HepG2 (cell line): ENCODE results near the gene OST4. TPM values are rescaled to one million over a fixed set of nuclear protein-coding genes. Genes with fewer than 3 reads are reported as not detected.

Source experiments
- AHDC1 ChIP-seq: sonication (generic); formaldehyde crosslinking; IDR thresholded peaks from 2 replicates; pipeline ENCODE4 v1.5.1; 2020; ENCODE audit warnings: mild to moderate bottlenecking, missing genetic modification reagents, borderline replicate concordance
- CEBPB ChIP-seq: IDR thresholded peaks from 2 replicates; pipeline ENCODE4 v1.6.1; 2011; ENCODE audit warnings: low read depth, low read length, improper control_type of control experiment, borderline replicate concordance
- MTF2 ChIP-seq: sonication (generic); formaldehyde crosslinking; IDR thresholded peaks from 2 replicates; pipeline ENCODE4 v1.5.0; 2020; ENCODE audit warnings: missing genetic modification reagents, borderline replicate concordance
- SRSF9 ChIP-seq: fragments of 200-400 bp; formaldehyde crosslinking; IDR thresholded peaks from 2 replicates; pipeline ENCODE4 v1.6.1; 2018; ENCODE audit warnings: borderline replicate concordance, mild to moderate bottlenecking, low read depth, low read length; ENCODE audit not compliant: insufficient read depth, poor library complexity, severe bottlenecking
- STAT6 ChIP-seq: sonication (generic); formaldehyde crosslinking; IDR thresholded peaks from 2 replicates; pipeline ENCODE4 v1.4.0; 2020; ENCODE audit warnings: missing genetic modification reagents, mild to moderate bottlenecking, borderline replicate concordance
- ZBTB3 ChIP-seq: sonication (generic); formaldehyde crosslinking; IDR thresholded peaks from 2 replicates; pipeline ENCODE4 v1.4.0; 2020; ENCODE audit warnings: low read depth, mild to moderate bottlenecking, moderate library complexity, missing genetic modification reagents, borderline replicate concordance
- ZC3H13 ChIP-seq: sonication (generic); formaldehyde crosslinking; IDR thresholded peaks from 2 replicates; pipeline ENCODE4 v1.8.1; 2023; ENCODE audit warnings: mild to moderate bottlenecking, missing genetic modification reagents, moderate library complexity
- ZNF333 ChIP-seq: sonication (generic); formaldehyde crosslinking; IDR thresholded peaks from 2 replicates; pipeline ENCODE4 v1.4.0; 2020; ENCODE audit warnings: mild to moderate bottlenecking, missing genetic modification reagents, borderline replicate concordance
- ZNF432 ChIP-seq: sonication (generic); formaldehyde crosslinking; IDR thresholded peaks from 2 replicates; pipeline ENCODE4 v1.5.0; 2020; ENCODE audit warnings: missing genetic modification reagents, mild to moderate bottlenecking, borderline replicate concordance
- ZNF503 ChIP-seq: sonication (generic); formaldehyde crosslinking; IDR thresholded peaks from 2 replicates; pipeline ENCODE4 v1.4.0; 2020; ENCODE audit warnings: missing genetic modification reagents
- ZNF567 ChIP-seq: sonication (generic); formaldehyde crosslinking; IDR thresholded peaks from 2 replicates; pipeline ENCODE4 v1.8.1; 2023; ENCODE audit warnings: mild to moderate bottlenecking, missing genetic modification reagents, borderline replicate concordance
- ZNF678 ChIP-seq: sonication (generic); formaldehyde crosslinking; IDR thresholded peaks from 2 replicates; pipeline ENCODE4 v1.4.0; 2020; ENCODE audit warnings: mild to moderate bottlenecking, missing genetic modification reagents
- ZNF781 ChIP-seq: sonication (generic); formaldehyde crosslinking; IDR thresholded peaks from 2 replicates; pipeline ENCODE4 v1.5.1; 2020; ENCODE audit warnings: borderline replicate concordance, mild to moderate bottlenecking, missing genetic modification reagents; ENCODE audit errors: not compliant biosample characterization
- ZXDC ChIP-seq: sonication (generic); formaldehyde crosslinking; IDR thresholded peaks from 2 replicates; pipeline ENCODE4 v1.5.0; 2020; ENCODE audit warnings: mild to moderate bottlenecking, missing genetic modification reagents
- polyA plus RNA-seq, 8 experiments: library from polyadenylated mRNA; depleted of rRNA in 3 of 8; stranded (reverse) in 7 of 8; unstranded in 1 of 8; fragments of >200 nt; fragmentation: Illumina TruSeq in 4 of 8; extraction: Trizol in 4 of 8; gene quantifications; 2 replicates each; pipeline versions ENCODE4 v1.2.1 to v1.2.3, GENCODE V29; 2011 to 2016; ENCODE audit warnings: low read depth in 4 of 8, missing spikeins in 1 of 8, mixed read lengths in 1 of 8; ENCODE audit not compliant: insufficient read depth in 1 of 8
- total RNA-seq, 5 experiments: library from RNA; depleted of rRNA; stranded (reverse); fragments of >200 nt; fragmentation: Illumina TruSeq; extraction: Trizol; gene quantifications; 2 replicates each; pipeline ENCODE4 v1.2.3, GENCODE V29; 2016; ENCODE audit warnings: low read depth in 1 of 5

The OST4 gene
- total and polyA plus RNA-seq, 2 of the 13 experiments (the other 11 are each of a cell fraction or from before 2014, with no cell fraction given): 498 to 584 TPM

- TF ChIP-seq ZNF781 (CRISPR knock-in tag) (no peak), AHDC1 (CRISPR knock-in tag) (no peak), ZNF567 (no peak), ZNF678 (CRISPR knock-in tag) (no peak), ZNF503 (CRISPR knock-in tag) (no peak), SRSF9 (no peak), ZC3H13 (CRISPR knock-in tag) (0 out of 2 replicates have a peak, but pooled peaks have one; percentile 19), ZNF333 (CRISPR knock-in tag) (0 out of 2 replicates have a peak, but pooled peaks have one; percentile 27), MTF2 (no peak), ZXDC (no peak), ZBTB3 (CRISPR knock-in tag) (no peak), CEBPB (no peak), ZNF432 (CRISPR knock-in tag) (no peak), STAT6 (CRISPR knock-in tag) (no peak)
Observed at GRCh38 chr2:27080603-27080936, 9.1 kb upstream of the OST4 start (continued).
